H1 (cell line): ENCODE data around the gene P2RX2. TPM values are rescaled to one million over a fixed set of nuclear protein-coding genes. Genes with fewer than 3 reads are reported as not detected.

Experiments used
- CTCF ChIA-PET: fragments of 300-600 bp; sonication (Branson Sonifier 250); formaldehyde crosslinking; loops from one replicate; lab custom pipeline; 2021; ENCODE audit not compliant: partially characterized antibody; lab: Charles Lee
- POLR2A ChIA-PET: fragments of 300-600 bp; sonication (Branson Sonifier 250); formaldehyde crosslinking; loops from one replicate; lab custom pipeline; 2021; ENCODE audit warnings: inconsistent platforms; ENCODE audit not compliant: partially characterized antibody; lab: Charles Lee
- DNase-seq, 2 experiments: peaks; one replicate each; pipeline versions ENCODE4 v3.0.0 to v3.0.0-alpha.2; 2010 to 2022; ENCODE audit warnings: low spot score in 2 of 2, low read depth in 1 of 2, mixed read lengths in 1 of 2
- FAIRE-seq: peaks from 2 replicates; lab custom pipeline; 2011; peaks lifted over from hg19 to GRCh38; lab: Jason Lieb, UNC
- H2AFZ ChIP-seq: 2 replicates; pipeline ENCODE4 v1.8.1; 2012; ENCODE audit warnings: low read length, inconsistent platforms
- H2AK5ac ChIP-seq: 2 replicates; pipeline ENCODE4 v1.6.1; 2013; ENCODE audit warnings: low read depth, low read length
- H2BK120ac ChIP-seq: replicated peaks from 2 replicates; pipeline ENCODE3; 2013; ENCODE audit warnings: low read depth, low read length, inconsistent platforms
- H2BK12ac ChIP-seq: 2 replicates; pipeline ENCODE4 v1.6.1; 2013; ENCODE audit warnings: low read depth, low read length
- H2BK15ac ChIP-seq: 2 replicates; pipeline ENCODE4 v1.6.1; 2013; ENCODE audit warnings: low read length
- H2BK20ac ChIP-seq: 2 replicates; pipeline ENCODE4 v1.6.1; 2013; ENCODE audit warnings: low read length
- H2BK5ac ChIP-seq: 2 replicates; pipeline ENCODE4 v1.6.1; 2013; ENCODE audit warnings: low read depth, low read length
- H3K14ac ChIP-seq: 2 replicates; pipeline ENCODE4 v1.6.1; 2013; ENCODE audit warnings: inconsistent platforms; ENCODE audit not compliant: insufficient read length
- H3K18ac ChIP-seq: 2 replicates; pipeline ENCODE4 v1.6.1; 2013; ENCODE audit warnings: low read length; ENCODE audit errors: extremely low read depth
- H3K23ac ChIP-seq: 2 replicates; pipeline ENCODE4 v1.6.1; 2013; ENCODE audit warnings: inconsistent platforms; ENCODE audit not compliant: insufficient read length
- H3K23me2 ChIP-seq: 2 replicates; pipeline ENCODE4 v1.6.1; 2013; ENCODE audit warnings: low read depth, low read length
- H3K27ac ChIP-seq: 2 replicates; pipeline ENCODE4 v1.6.1; 2011; ENCODE audit warnings: low read depth, low read length, inconsistent platforms
- H3K27me3 ChIP-seq, 4 experiments: replicated peaks in 1 of 4; 1 replicate in 1 of 4; 2 replicates in 3 of 4; pipeline versions ENCODE4 v1.6.1 to v1.8.1; 2011 to 2013; ENCODE audit warnings: low read length in 3 of 4, mild to moderate bottlenecking in 3 of 4, inconsistent platforms in 2 of 4, mixed read lengths in 2 of 4, moderate library complexity in 1 of 4; ENCODE audit not compliant: control insufficient read depth in 3 of 4, insufficient read depth in 3 of 4; ENCODE audit errors: extremely low read depth in 1 of 4
- H3K36me3 ChIP-seq, 4 experiments: 2 replicates each; pipeline versions ENCODE4 v1.6.1 to v1.8.1; 2011 to 2013; ENCODE audit warnings: mild to moderate bottlenecking in 4 of 4, low read length in 3 of 4, moderate library complexity in 2 of 4, control low read depth in 1 of 4, inconsistent platforms in 1 of 4; ENCODE audit not compliant: insufficient read depth in 4 of 4, control insufficient read depth in 2 of 4
- H3K4ac ChIP-seq: replicated peaks from 2 replicates; pipeline ENCODE3; 2013; ENCODE audit warnings: low read length, low read depth, mixed read lengths, inconsistent platforms; ENCODE audit not compliant: insufficient read length
- H3K4me1 ChIP-seq, 4 experiments: replicated peaks in 1 of 4; 1 replicate in 1 of 4; 2 replicates in 3 of 4; pipeline versions ENCODE4 v1.6.1 to v1.8.1; 2011 to 2013; ENCODE audit warnings: low read length in 3 of 4, inconsistent platforms in 2 of 4, mixed read lengths in 1 of 4; ENCODE audit not compliant: insufficient read depth in 4 of 4, control insufficient read depth in 3 of 4
- H3K4me2 ChIP-seq, 2 experiments: 2 replicates each; pipeline versions ENCODE4 v1.6.1 to v1.8.1; 2011 to 2013; ENCODE audit warnings: low read depth in 2 of 2, low read length in 2 of 2, control low read depth in 1 of 2, inconsistent platforms in 1 of 2, mild to moderate bottlenecking in 1 of 2; ENCODE audit not compliant: insufficient read depth in 1 of 2
- H3K4me3 ChIP-seq, 4 experiments: fragments of 200-600, 300-600 bp in 1 of 4; sonication (generic), shearing (Covaris generic), sonication (Bioruptor Twin) in 1 of 4; 2 replicates each; pipeline versions ENCODE4 v1.5.1 to v1.8.1; 2011 to 2016; ENCODE audit warnings: low read length in 4 of 4, low read depth in 3 of 4, control low read depth in 2 of 4, inconsistent platforms in 2 of 4, mild to moderate bottlenecking in 2 of 4, mixed read lengths in 1 of 4, moderate library complexity in 1 of 4; ENCODE audit not compliant: insufficient read depth in 2 of 4; ENCODE audit errors: extremely low read depth in 1 of 4
- H3K56ac ChIP-seq: replicated peaks from 2 replicates; pipeline ENCODE3; 2013; ENCODE audit warnings: low read depth, mild to moderate bottlenecking, mixed read lengths, low read length, inconsistent platforms; ENCODE audit not compliant: insufficient read length
- H3K79me1 ChIP-seq: 2 replicates; pipeline ENCODE4 v1.6.1; 2013; ENCODE audit warnings: low read depth, low read length, control low read depth
- H3K79me2 ChIP-seq, 2 experiments: 2 replicates each; pipeline versions ENCODE4 v1.6.1 to v1.8.1; 2012 to 2013; ENCODE audit warnings: low read length in 2 of 2, mild to moderate bottlenecking in 2 of 2, inconsistent platforms in 1 of 2; ENCODE audit not compliant: insufficient read depth in 2 of 2, control insufficient read depth in 1 of 2
- H3K9ac ChIP-seq, 4 experiments: replicated peaks in 1 of 4; 1 replicate in 1 of 4; 2 replicates in 3 of 4; pipeline versions ENCODE4 v1.6.1 to v1.8.1; 2011 to 2013; ENCODE audit warnings: low read depth in 3 of 4, low read length in 3 of 4, control low read depth in 2 of 4, mild to moderate bottlenecking in 2 of 4, moderate library complexity in 2 of 4, inconsistent platforms in 1 of 4; ENCODE audit errors: extremely low read depth in 1 of 4
- H3K9me3 ChIP-seq, 2 experiments: 2 replicates each; pipeline versions ENCODE4 v1.6.1 to v1.8.1; 2012 to 2013; ENCODE audit warnings: mild to moderate bottlenecking in 2 of 2, moderate library complexity in 2 of 2, control low read depth in 1 of 2, inconsistent platforms in 1 of 2, low read depth in 1 of 2, low read length in 1 of 2, mixed read lengths in 1 of 2; ENCODE audit not compliant: insufficient read depth in 2 of 2
- H4K20me1 ChIP-seq, 2 experiments: replicated peaks in 1 of 2; 2 replicates each; pipeline versions ENCODE3 to v1.8.1; 2011 to 2013; ENCODE audit warnings: inconsistent platforms in 2 of 2, low read length in 2 of 2, mild to moderate bottlenecking in 1 of 2; ENCODE audit not compliant: insufficient read depth in 2 of 2, control insufficient read depth in 1 of 2
- H4K5ac ChIP-seq: 2 replicates; pipeline ENCODE4 v1.6.1; 2013; ENCODE audit warnings: low read length, low read depth, mixed read lengths, inconsistent platforms; ENCODE audit not compliant: insufficient read length
- H4K8ac ChIP-seq: 2 replicates; pipeline ENCODE4 v1.8.0; 2013; ENCODE audit warnings: mild to moderate bottlenecking, moderate library complexity, low read length, inconsistent platforms; ENCODE audit not compliant: insufficient read depth; ENCODE audit errors: extremely low read depth
- H4K91ac ChIP-seq: replicated peaks from 2 replicates; pipeline ENCODE3; 2013; ENCODE audit warnings: low read length, mixed read lengths, inconsistent platforms; ENCODE audit not compliant: insufficient read length
- BACH1 ChIP-seq: IDR thresholded peaks from 2 replicates; pipeline ENCODE4 v1.6.1; 2012; ENCODE audit warnings: low read length, improper control_type of control experiment
- BCL11A ChIP-seq, 2 experiments: IDR thresholded peaks; one replicate each; pipeline ENCODE4 v1.6.1; 2011; ENCODE audit warnings: low read depth in 2 of 2, low read length in 2 of 2, mild to moderate bottlenecking in 2 of 2
- CBX8 ChIP-seq: fragments of 300-800, 300-1000 bp; sonication (generic); IDR thresholded peaks from 2 replicates; pipeline ENCODE4 v1.7.1; 2016; ENCODE audit warnings: low read depth, low read length, borderline replicate concordance
- CEBPB ChIP-seq: IDR thresholded peaks from 2 replicates; pipeline ENCODE4 v1.6.1; 2012; ENCODE audit warnings: low read depth, low read length
- GTF2F1 ChIP-seq: IDR thresholded peaks from 2 replicates; pipeline ENCODE4 v1.6.1; 2012; ENCODE audit warnings: low read depth, low read length, improper control_type of control experiment, borderline replicate concordance
- HDAC2 ChIP-seq, 2 experiments: fragments of 300-600 bp in 1 of 2; sonication (generic) in 1 of 2; IDR thresholded peaks; 2 replicates each; pipeline ENCODE4 v1.6.1; 2011 to 2012; ENCODE audit warnings: low read depth in 2 of 2, low read length in 2 of 2, mild to moderate bottlenecking in 2 of 2, moderate library complexity in 2 of 2, borderline replicate concordance in 1 of 2, inconsistent platforms in 1 of 2
- KDM4A ChIP-seq: IDR thresholded peaks from one replicate; pipeline ENCODE4 v1.7.1; 2012; ENCODE audit warnings: low read depth, mild to moderate bottlenecking, moderate library complexity, low read length, inconsistent platforms; ENCODE audit not compliant: severe bottlenecking
- SRF ChIP-seq: IDR thresholded peaks from 2 replicates; pipeline ENCODE4 v1.6.1; 2011; ENCODE audit warnings: mild to moderate bottlenecking, low read depth, low read length, moderate library complexity
- TBP ChIP-seq: IDR thresholded peaks from 2 replicates; pipeline ENCODE4 v1.6.1; 2011; ENCODE audit warnings: low read depth, low read length, improper control_type of control experiment
- TCF12 ChIP-seq: IDR thresholded peaks from 2 replicates; pipeline ENCODE4 v1.6.1; 2011; ENCODE audit warnings: low read depth, mild to moderate bottlenecking, low read length
- WGBS, 2 experiments: shearing (Covaris generic) in 1 of 2; methylation state at CpG; one replicate each; pipeline versions ENCODE4 v1.1.6 to v1.1.7; 2013 to 2015; ENCODE audit warnings: low lambda C conversion rate in 2 of 2, mixed read lengths in 2 of 2, inconsistent platforms in 1 of 2, low coverage in 1 of 2, missing lambda C conversion rate in 1 of 2; ENCODE audit not compliant: insufficient replicate concordance in 2 of 2, insufficient coverage in 1 of 2, insufficient read length in 1 of 2; ENCODE audit errors: extremely low coverage in 1 of 2, missing lambda C conversion rate in 1 of 2; 5-methylcytosine and 5-hydroxymethylcytosine counted together
- polyA plus RNA-seq, 7 experiments: library from polyadenylated mRNA; depleted of rRNA in 3 of 7; stranded (reverse) in 5 of 7; unstranded in 2 of 7; fragments of >200 nt in 5 of 7; fragments of 200-250 nt in 2 of 7; gene quantifications; 1 replicate in 5 of 7; 2 replicates in 1 of 7; 4 replicates in 1 of 7; pipeline versions ENCODE4 v1.2.1 to v1.2.3, GENCODE V29; 2011 to 2013; ENCODE audit warnings: missing spikeins in 2 of 7, mixed read lengths in 2 of 7
- total RNA-seq: library from RNA; stranded (reverse); fragmentation: NEBNext Ultra II Directional; extraction: Animal tissue kit (Norgen Biotek cat#: 25700); gene quantifications from 2 replicates; pipeline ENCODE4 v1.2.1, GENCODE V29; 2021
- TF ChIP-seq, protein P1 (sequence below): IDR thresholded peaks from 2 replicates; pipeline ENCODE4 v1.6.1; 2012; ENCODE audit warnings: inconsistent platforms

Gene P2RX2
- total and polyA plus RNA-seq, 2 of the 8 experiments (the other 6 are each of a cell fraction or from before 2014, with no cell fraction given): 0.84 to 2.2 TPM

DNA sequence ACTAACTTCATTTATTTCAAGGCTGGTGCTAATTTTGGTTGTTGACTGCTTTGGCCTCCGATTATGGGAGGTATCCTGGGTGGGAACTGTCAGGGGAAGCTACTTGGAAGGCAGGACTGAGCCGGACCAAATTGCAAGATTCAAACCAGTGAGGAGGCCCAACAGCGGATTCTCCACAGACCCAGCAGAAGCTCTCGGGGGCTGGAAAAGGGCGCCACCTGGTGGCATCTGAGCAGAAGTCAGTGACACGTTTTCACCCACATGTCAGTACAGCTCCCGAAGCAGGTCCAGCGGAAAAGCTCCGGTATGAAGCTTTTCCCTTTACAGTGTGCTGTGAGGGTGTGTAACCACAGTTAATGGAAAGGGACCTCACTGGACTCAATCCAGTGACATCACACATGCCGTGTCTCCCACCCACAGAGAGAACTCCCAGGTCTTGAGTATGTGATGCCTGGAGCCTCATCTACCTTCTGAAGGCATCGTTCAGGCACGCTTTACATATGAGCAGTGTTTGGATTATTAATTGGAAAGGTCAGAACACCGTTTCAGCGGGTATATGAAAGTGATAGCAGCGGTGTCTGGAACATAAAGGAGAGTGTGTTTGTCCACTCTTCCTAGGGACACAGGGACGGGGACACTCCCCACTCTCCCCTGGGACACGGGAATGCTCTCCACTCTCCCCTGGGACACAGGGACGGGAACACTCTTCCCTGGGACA, 3.6 kb upstream of the P2RX2 start:
- DNase-seq (peak; percentile 58 to 89), FAIRE-seq (peak; percentile 70)
- Histone ChIP-seq H3K27ac (no peak overlapping the region), H3K9ac (no peak overlapping the region), H3K4me1 (peaks cover 0 to 3% (median 0%) of the 10 kb centered on the region in 4 experiments; a peak in 2 of 7 replicates), H3K9me3 (peaks cover 12 to 33% of the 10 kb centered on the region in 2 experiments; a peak in 3 of 4 replicates), H3K18ac (no peak overlapping the region), H2BK12ac (0 out of 2 replicates have a peak overlapping the region, but pooled peaks have one; percentile 23), H3K4ac (no peak overlapping the region), H2AFZ (no peak overlapping the region), H3K23ac (no peak overlapping the region), H4K91ac (no peak overlapping the region), H2BK20ac (no peak overlapping the region), H2BK5ac (no peak overlapping the region), H4K5ac (no peak overlapping the region), H4K8ac (no peak overlapping the region; the same call in 1 of the 2 replicates), H4K20me1 (no peaks in the 10 kb centered on the region), H2BK15ac (no peak overlapping the region), H3K23me2 (no peaks in the 10 kb centered on the region; the same call in 1 of the 2 replicates), H3K79me1 (no peaks in the 10 kb centered on the region), H3K79me2 (no peaks in the 10 kb centered on the region), H3K14ac (no peak overlapping the region), H3K4me2 (no peak overlapping the region), H3K36me3 (no peaks in the 10 kb centered on the region), H2BK120ac (no peak overlapping the region), H3K27me3 (peaks cover 35 to 82% (median 65%) of the 10 kb centered on the region in 4 experiments), H3K56ac (no peak overlapping the region), H2AK5ac (no peak overlapping the region), H3K4me3 (no peak overlapping the region)
- ChIA-PET POLR2A (interaction anchor here (0.8 to 1.5 kb wide), 5 partner anchors 11 to 32 kb away, joined by 3 to 4 read pairs (median 3); no protein-coding TSS in a partner anchor), CTCF (interaction anchor here (0.7 to 3.3 kb wide), 22 partner anchors 10 to 849 kb away, joined by 3 to 41 read pairs (median 4); no protein-coding TSS in a partner anchor)
- 37% methylated on average over 18 of the region's 18 CpGs; no CpG with 5 or more reads in 1 of the 2 experiments for WGBS, 2 experiments
- peak; percentile 26; the same call in 1 of the 2 replicates for TF ChIP-seq BACH1
- no peak for TF ChIP-seq CBX8
- TF ChIP-seq CEBPB: no peak
- TF ChIP-seq, protein P1, sequence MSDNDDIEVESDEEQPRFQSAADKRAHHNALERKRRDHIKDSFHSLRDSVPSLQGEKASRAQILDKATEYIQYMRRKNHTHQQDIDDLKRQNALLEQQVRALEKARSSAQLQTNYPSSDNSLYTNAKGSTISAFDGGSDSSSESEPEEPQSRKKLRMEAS: peak; percentile 84
- 0 out of 2 replicates have a peak, but pooled peaks have one; percentile 31 for TF ChIP-seq TBP
- no peak for TF ChIP-seq TCF12
- TF ChIP-seq SRF: no peak
- no peak for TF ChIP-seq BCL11A (IDR thresholded peaks at IDR 0.05; ENCODE audit: low read depth in 2 of 2, low read length in 2 of 2)
- TF ChIP-seq HDAC2 (IDR thresholded peaks at IDR 0.05; ENCODE audit: borderline replicate concordance in 1 of 2, low read depth in 2 of 2, low read length in 2 of 2): 0 out of 4 replicates have a peak, but pooled peaks of 1 of the 2 experiments have one; percentile 46
- TF ChIP-seq KDM4A: no peak
- TF ChIP-seq GTF2F1: no peak
